Activated effector memory CD4-positive, alpha-beta T cell treated with anti-CD3 and anti-CD28 coated beads, Interleukin-2, amount 50 U/mL, for 16 hours (primary cell): Measurements from ENCODE around the gene CAST.
A peak's percentile ranks its signal among the peaks of the same experiment; 100 is the strongest.

ENCODE experiments used
- DNase-seq: peaks from one replicate; pipeline ENCODE4 v3.0.0-alpha.2; 2020

Gene CAST

GRCh38 chr5:96648023-96648422 is 14.2 kb upstream of the CAST start:
- no peak for DNase-seq

- DNase-seq: no peak
These were observed 13.6 kb upstream of the CAST start for GRCh38 chr5:96648593-96648992.

- DNase-seq: no peak
These were observed 12.9 kb upstream of the CAST start for GRCh38 chr5:96649251-96649662.

GRCh38 chr5:96649681-96650540 is 12.3 kb upstream of the CAST start:
- DNase-seq: no peak

GRCh38 chr5:96651047-96651446 is 11.1 kb upstream of the CAST start:
- no peak for DNase-seq

GRCh38 chr5:96651948-96652753 is 10.0 kb upstream of the CAST start:
- DNase-seq: no peak

- no peak for DNase-seq
These were observed 9.3 kb upstream of the CAST start for GRCh38 chr5:96652769-96653454.

- no peak for DNase-seq
These were observed 8.0 kb upstream of the CAST start for GRCh38 chr5:96654209-96654608.

GRCh38 chr5:96655085-96655484 is 7.1 kb upstream of the CAST start:
- no peak for DNase-seq

- DNase-seq: no peak
These were observed 6.7 kb upstream of the CAST start for GRCh38 chr5:96655506-96655905.

GRCh38 chr5:96657068-96657467 is 5.1 kb upstream of the CAST start:
- DNase-seq: peak; percentile 72

GRCh38 chr5:96658272-96658671 is 3.9 kb upstream of the CAST start:
- no peak for DNase-seq

GRCh38 chr5:96659170-96659569 is 3.0 kb upstream of the CAST start:
- no peak for DNase-seq

- peak; percentile 73 for DNase-seq
These were observed 963 bp upstream of the CAST start for GRCh38 chr5:96660971-96661854.

GRCh38 chr5:96662725-96663518 is 746 bp downstream of the CAST start:
- peak; percentile 95 for DNase-seq

- DNase-seq: no peak
These were observed 1.4 kb downstream of the CAST start for GRCh38 chr5:96663608-96664007.

GRCh38 chr5:96664669-96665068 is 2.5 kb downstream of the CAST start:
- no peak for DNase-seq

- DNase-seq: no peak
These were observed 6.5 kb downstream of the CAST start for GRCh38 chr5:96668725-96669124.

- DNase-seq: no peak
These were observed 7.7 kb downstream of the CAST start for GRCh38 chr5:96669909-96670308.

- DNase-seq: no peak
These were observed 9.3 kb downstream of the CAST start for GRCh38 chr5:96671441-96671840.

GRCh38 chr5:96673127-96673526 is 11.0 kb downstream of the CAST start:
- DNase-seq: no peak

- DNase-seq: no peak
These were observed 13.7 kb downstream of the CAST start for GRCh38 chr5:96675882-96676281.
